Glomerular visceral epithelial cell (primary cell): Measurements from ENCODE around the gene FRMPD2.
A peak's percentile ranks its signal among the peaks of the same experiment; 100 is the strongest.
"Not testable (repeated sequence)": the region's sequence is repeated elsewhere in the genome, so short reads cannot be mapped to it uniquely, and the experiment has no call there.

Experiments
- DNase-seq: peaks from one replicate; pipeline ENCODE4 v3.0.0-alpha.2; 2016; ENCODE audit errors: extremely low spot score

The FRMPD2 gene

GRCh38 chr10:48231699-48232315 lies 42.7 kb downstream of the FRMPD2 start:
- peak; percentile 41 for DNase-seq

GRCh38 chr10:48231178-48231577 lies 43.3 kb downstream of the FRMPD2 start:
- DNase-seq, result peak; percentile 44

GRCh38 chr10:48227213-48227612 lies 47.3 kb downstream of the FRMPD2 start:
- DNase-seq, result no peak

GRCh38 chr10:48224979-48225560 lies 49.4 kb downstream of the FRMPD2 start:
- peak; percentile 39 for DNase-seq

- DNase-seq, result no peak
Observed at GRCh38 chr10:48224296-48224695, 50.2 kb downstream of the FRMPD2 start.

- no peak for DNase-seq
Observed at GRCh38 chr10:48221814-48222213, 52.7 kb downstream of the FRMPD2 start.

- DNase-seq, result not testable (repeated sequence)
Observed at GRCh38 chr10:48221031-48221430, 53.5 kb downstream of the FRMPD2 start.

GRCh38 chr10:48219194-48219593 lies 55.3 kb downstream of the FRMPD2 start:
- no peak for DNase-seq

GRCh38 chr10:48216744-48217143 lies 57.8 kb downstream of the FRMPD2 start:
- no peak for DNase-seq

GRCh38 chr10:48216204-48216505 lies 58.3 kb downstream of the FRMPD2 start:
- no peak for DNase-seq

GRCh38 chr10:48215486-48216203 lies 58.9 kb downstream of the FRMPD2 start:
- DNase-seq, result peak; percentile 64

- no peak for DNase-seq
Observed at GRCh38 chr10:48214716-48215485, 59.6 kb downstream of the FRMPD2 start.

- DNase-seq, result no peak
Observed at GRCh38 chr10:48213047-48213446, 61.4 kb downstream of the FRMPD2 start.

GRCh38 chr10:48211777-48212176 lies 62.7 kb downstream of the FRMPD2 start:
- no peak for DNase-seq

- DNase-seq, result no peak
Observed at GRCh38 chr10:48210966-48211365, 63.5 kb downstream of the FRMPD2 start.

- no peak for DNase-seq
Observed at GRCh38 chr10:48210391-48210790, 64.1 kb downstream of the FRMPD2 start.

- peak; percentile 35 for DNase-seq
Observed at GRCh38 chr10:48209241-48209640, 65.3 kb downstream of the FRMPD2 start.

GRCh38 chr10:48207853-48208252 lies 66.6 kb downstream of the FRMPD2 start:
- DNase-seq, result no peak

- DNase-seq, result no peak
Observed at GRCh38 chr10:48206482-48207250, 67.8 kb downstream of the FRMPD2 start.

- no peak for DNase-seq
Observed at GRCh38 chr10:48205918-48206317, 68.6 kb downstream of the FRMPD2 start.

GRCh38 chr10:48199580-48200377 lies 74.7 kb downstream of the FRMPD2 start:
- DNase-seq, result peak; percentile 18
